GM23338 (cell line): ENCODE results near the gene PRDM5. TPM values are rescaled to one million over a fixed set of nuclear protein-coding genes. Genes with fewer than 3 reads are reported as not detected.

Source experiments
- ATAC-seq: fragments of 200-7000 bp; cut with Tn5 transposase; 3 replicates; pipeline ENCODE4 v1.9.1; 2020
- DNase-seq: peaks from one replicate; pipeline ENCODE4 v3.0.0-alpha.2; 2015; ENCODE audit warnings: low spot score
- H2AFZ ChIP-seq: fragments of 200-600 bp; sonication (generic); 2 replicates; pipeline ENCODE4 v1.8.0; 2016; ENCODE audit warnings: antibody characterized with exemption, mild to moderate bottlenecking, moderate library complexity
- H3F3A ChIP-seq: fragments of 200-600 bp; sonication (generic); replicated peaks from 2 replicates; pipeline ENCODE4 v1.8.0; 2017; ENCODE audit warnings: antibody characterized with exemption, mixed run types, low read depth
- H3K27ac ChIP-seq: fragments of 200-600 bp; sonication (generic); 2 replicates; pipeline ENCODE4 v1.6.1; 2016; ENCODE audit warnings: low read depth
- H3K27me3 ChIP-seq: fragments of 200-600 bp; sonication (generic); 2 replicates; pipeline ENCODE4 v1.8.0; 2016; ENCODE audit warnings: mild to moderate bottlenecking, mixed run types, moderate library complexity; ENCODE audit not compliant: insufficient read depth
- H3K36me3 ChIP-seq: fragments of 200-600 bp; sonication (generic); 2 replicates; pipeline ENCODE4 v1.8.0; 2016; ENCODE audit warnings: mild to moderate bottlenecking; ENCODE audit not compliant: insufficient read depth
- H3K4me1 ChIP-seq: fragments of 200-600 bp; sonication (generic); 2 replicates; pipeline ENCODE4 v1.8.0; 2016; ENCODE audit warnings: mild to moderate bottlenecking, moderate library complexity; ENCODE audit not compliant: insufficient read depth
- H3K4me2 ChIP-seq: fragments of 200-600 bp; sonication (generic); 2 replicates; pipeline ENCODE4 v1.7.1; 2017; ENCODE audit warnings: mixed run types
- H3K4me3 ChIP-seq: fragments of 200-600 bp; sonication (generic); 2 replicates; pipeline ENCODE4 v1.6.1; 2016; ENCODE audit warnings: mixed run types
- H3K79me2 ChIP-seq: fragments of 200-600 bp; sonication (generic); replicated peaks from 2 replicates; pipeline ENCODE4 v1.8.0; 2017; ENCODE audit warnings: mild to moderate bottlenecking; ENCODE audit not compliant: insufficient read depth
- H3K9me2 ChIP-seq: fragments of 200-600 bp; sonication (generic); 2 replicates; pipeline ENCODE4 v1.8.0; 2017; ENCODE audit not compliant: insufficient read depth
- H4K20me1 ChIP-seq: fragments of 200-600 bp; sonication (generic); replicated peaks from 2 replicates; pipeline ENCODE4 v1.8.0; 2017; ENCODE audit warnings: mild to moderate bottlenecking; ENCODE audit not compliant: insufficient read depth
- H3K27ac Mint-ChIP-seq: 2 replicates; pipeline ENCODE4 v1.8.0; 2020; ENCODE audit warnings: inconsistent platforms, mild to moderate bottlenecking, moderate library complexity, mixed read lengths
- H3K27me3 Mint-ChIP-seq: 3 replicates; pipeline ENCODE4 v1.8.0; 2022; ENCODE audit warnings: low read depth, mild to moderate bottlenecking, moderate library complexity, mixed read lengths, inconsistent platforms; ENCODE audit not compliant: insufficient read depth, poor library complexity
- H3K36me3 Mint-ChIP-seq: 3 replicates; pipeline ENCODE4 v1.8.0; 2021; ENCODE audit warnings: low read depth, mild to moderate bottlenecking, inconsistent platforms, moderate library complexity, mixed read lengths
- H3K4me1 Mint-ChIP-seq: 3 replicates; pipeline ENCODE4 v1.8.0; 2020; ENCODE audit warnings: mild to moderate bottlenecking, inconsistent platforms, mixed read lengths
- H3K4me3 Mint-ChIP-seq: 3 replicates; pipeline ENCODE4 v1.8.0; 2021; ENCODE audit warnings: moderate library complexity, mild to moderate bottlenecking, inconsistent platforms, mixed read lengths
- H3K9me3 Mint-ChIP-seq: 3 replicates; pipeline ENCODE4 v1.8.0; 2020; ENCODE audit warnings: moderate library complexity, mild to moderate bottlenecking, inconsistent platforms, mixed read lengths
- CREB1 ChIP-seq: fragments of 250-450 bp; sonication (Bioruptor Pico); IDR thresholded peaks from 2 replicates; pipeline ENCODE4 v1.5.0; 2020; ENCODE audit warnings: low read depth, mild to moderate bottlenecking, moderate library complexity
- CTCF ChIP-seq, 2 experiments: fragments of 200-600 bp in 1 of 2; sonication (generic) in 1 of 2; conservative IDR thresholded peaks; 2 replicates each; pipeline versions ENCODE4 v1.5.1 to v1.6.1; 2016 to 2017; ENCODE audit warnings: antibody characterized with exemption in 2 of 2, low read depth in 2 of 2, mild to moderate bottlenecking in 2 of 2, moderate library complexity in 1 of 2
- ETS1 ChIP-seq: IDR thresholded peaks from 2 replicates; pipeline ENCODE4 v1.6.1; 2016; ENCODE audit warnings: antibody characterized with exemption
- EZH2 ChIP-seq: fragments of 200-600 bp; sonication (generic); IDR thresholded peaks from one replicate; pipeline ENCODE4 v1.8.0; 2017; ENCODE audit warnings: antibody characterized with exemption, mild to moderate bottlenecking, low read depth; ENCODE audit not compliant: unreplicated experiment
- EZH2phosphoT487 ChIP-seq: fragments of 200-600 bp; sonication (generic); IDR thresholded peaks from one replicate; pipeline ENCODE4 v1.8.1; 2018; ENCODE audit warnings: antibody characterized with exemption; ENCODE audit not compliant: unreplicated experiment
- JUNB ChIP-seq: IDR thresholded peaks from one replicate; pipeline ENCODE4 v1.6.1; 2016; ENCODE audit warnings: antibody characterized with exemption; ENCODE audit not compliant: unreplicated experiment
- NANOG ChIP-seq: IDR thresholded peaks from 2 replicates; pipeline ENCODE4 v1.6.1; 2016; ENCODE audit warnings: antibody characterized with exemption, borderline replicate concordance
- POLR2AphosphoS5 ChIP-seq: IDR thresholded peaks from 2 replicates; pipeline ENCODE4 v1.6.1; 2016; ENCODE audit warnings: antibody characterized with exemption, low read depth
- REST ChIP-seq: IDR thresholded peaks from one replicate; pipeline ENCODE4 v1.6.1; 2018; ENCODE audit warnings: antibody characterized with exemption; ENCODE audit not compliant: unreplicated experiment
- STAT1 ChIP-seq: IDR thresholded peaks from one replicate; pipeline ENCODE4 v1.6.1; 2016; ENCODE audit warnings: antibody characterized with exemption; ENCODE audit not compliant: unreplicated experiment
- ZNF114 ChIP-seq: fragments of 250-450 bp; sonication (Bioruptor Pico); IDR thresholded peaks from 2 replicates; pipeline ENCODE4 v1.5.0; 2020; ENCODE audit warnings: mild to moderate bottlenecking, moderate library complexity
- ZNF331 ChIP-seq: fragments of 250-450 bp; sonication (Bioruptor Pico); IDR thresholded peaks from 2 replicates; pipeline ENCODE4 v1.5.0; 2020; ENCODE audit warnings: low read depth, mild to moderate bottlenecking, moderate library complexity
- ZNF462 ChIP-seq: fragments of 250-450 bp; sonication (Bioruptor Pico); IDR thresholded peaks from 2 replicates; pipeline ENCODE4 v1.5.0; 2020; ENCODE audit warnings: mild to moderate bottlenecking, moderate library complexity
- polyA plus RNA-seq: library from polyadenylated mRNA; unstranded; fragments of >200 nt; fragmentation: Nextera tagmentation; extraction: Ambion mirVana; gene quantifications from 2 replicates; pipeline ENCODE4 v1.2.1, GENCODE V29; 2016
- total RNA-seq: library from RNA; depleted of rRNA; stranded (reverse); fragments of >200 nt; shearing (Covaris generic); gene quantifications from 2 replicates; pipeline ENCODE4 v1.2.3, GENCODE V29; 2014

PRDM5 gene
- total and polyA plus RNA-seq, 2 experiments from 2014 or later: 11.2 to 40.4 TPM

GRCh38 chr4:120728892-120729675 lies 193.4 kb downstream of the PRDM5 start:
- TF ChIP-seq STAT1 (no peak), ETS1 (no peak), ZNF331 (CRISPR knock-in tag) (no peak), JUNB (no peak), ZNF114 (CRISPR knock-in tag) (no peak), POLR2AphosphoS5 (no peak), ZNF462 (CRISPR knock-in tag) (no peak), CREB1 (CRISPR knock-in tag) (no peak), NANOG (no peak), EZH2phosphoT487 (no peak), CTCF (conservative IDR thresholded peaks at IDR 0.05; ENCODE audit: low read depth in 2 of 2) (no peak), EZH2 (no peak), REST (no peak)
- Histone ChIP-seq H3F3A (no peaks in the 10 kb centered on the region), H3K27me3 (no peaks in the 10 kb centered on the region), H2AFZ (no peak overlapping the region), H3K4me1 (peaks cover 4% of the 10 kb centered on the region), H3K27ac (no peak overlapping the region), H3K4me2 (no peak overlapping the region), H3K9me2 (no peaks in the 10 kb centered on the region), H3K36me3 (no peaks in the 10 kb centered on the region), H3K79me2 (no peaks in the 10 kb centered on the region), H3K4me3 (no peak overlapping the region), H4K20me1 (no peaks in the 10 kb centered on the region)
- H3K4me1 Mint-ChIP-seq: peaks cover 28% of the 10 kb centered on the region
- no peak overlapping the region for H3K4me3 Mint-ChIP-seq
- no peaks in the 10 kb centered on the region; the same call in 2 of the 3 replicates for H3K36me3 Mint-ChIP-seq
- peaks cover 3% of the 10 kb centered on the region for H3K27me3 Mint-ChIP-seq
- ATAC-seq (no peak), DNase-seq (no peak)
- H3K9me3 Mint-ChIP-seq: no peaks in the 10 kb centered on the region
- no peak overlapping the region for H3K27ac Mint-ChIP-seq
